ENCODE results near the gene PHF12.
A peak's percentile ranks its signal among the peaks of the same experiment; 100 is the strongest.

DNA sequence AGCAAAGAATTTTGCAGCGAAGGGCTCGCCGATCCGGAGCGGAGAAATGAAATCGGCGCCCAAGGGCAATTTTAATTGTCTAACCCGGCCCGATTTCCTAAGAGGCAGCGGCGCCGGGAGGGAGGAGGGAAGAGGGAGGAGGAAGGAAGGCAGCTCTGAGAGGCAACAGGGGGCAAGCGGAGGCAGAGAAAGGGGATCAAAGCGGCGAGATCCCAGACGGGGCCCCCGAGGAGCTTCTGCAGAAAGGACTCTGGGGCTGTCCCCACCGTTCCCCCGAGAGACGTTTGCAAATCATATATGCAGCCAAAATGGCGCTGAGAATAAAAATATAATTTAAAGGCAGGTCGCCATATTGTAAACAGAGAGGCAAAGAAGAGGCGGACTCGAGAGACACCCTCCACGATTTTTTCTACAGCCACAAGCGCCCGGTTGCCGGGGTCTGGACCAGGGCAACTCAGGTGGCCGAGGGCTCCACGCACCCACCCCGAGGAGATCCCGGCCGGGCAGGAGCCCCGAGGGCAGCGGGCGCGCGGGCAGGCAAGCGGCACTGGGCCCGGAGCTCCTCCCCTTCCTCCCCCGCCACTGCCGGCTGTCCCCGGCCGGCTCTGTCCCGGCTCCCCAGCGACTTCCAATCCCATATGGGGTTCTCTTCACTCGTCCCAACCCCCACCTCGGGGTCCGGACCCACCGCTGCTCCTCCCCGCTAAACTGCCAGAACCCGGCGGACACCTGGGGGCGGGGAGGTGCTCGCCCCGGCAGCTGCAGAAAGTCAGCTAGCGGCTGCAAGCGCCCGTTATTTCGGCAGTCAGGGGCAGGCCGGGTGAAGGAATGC, 1.9 kb downstream of the PHF12 start:
- no peak for TF ChIP-seq ZNF274 (IDR thresholded peaks at IDR 0.05; ENCODE audit: low read depth, low read length)
- TF ChIP-seq SUZ12 (IDR thresholded peaks at IDR 0.05; ENCODE audit: extremely low read depth, insufficient read depth, insufficient read length) = no peak
- TF ChIP-seq YY1 (IDR thresholded peaks at IDR 0.05; ENCODE audit: insufficient read depth, insufficient read length) = peak; percentile 26
